ENCODE results near the gene ADAMTSL3.

ADAMTSL3 gene

GRCh38 chr15:83816124-83816883 lies 162.4 kb downstream of the ADAMTSL3 start:
- no peaks in the 10 kb centered on the region for H3K36me3 Mint-ChIP-seq
- H3K9me3 Mint-ChIP-seq = no peaks in the 10 kb centered on the region
- ATAC-seq (ENCODE audit: low read depth) = no peak
- no peak overlapping the region for H3K4me3 Mint-ChIP-seq
- no peak for DNase-seq (ENCODE audit: low spot score in 2 of 2)
- H3K27me3 Mint-ChIP-seq = peaks cover 2% of the 10 kb centered on the region
- H3K4me1 Mint-ChIP-seq = no peaks in the 10 kb centered on the region
- H3K27ac Mint-ChIP-seq = no peak overlapping the region

DNA sequence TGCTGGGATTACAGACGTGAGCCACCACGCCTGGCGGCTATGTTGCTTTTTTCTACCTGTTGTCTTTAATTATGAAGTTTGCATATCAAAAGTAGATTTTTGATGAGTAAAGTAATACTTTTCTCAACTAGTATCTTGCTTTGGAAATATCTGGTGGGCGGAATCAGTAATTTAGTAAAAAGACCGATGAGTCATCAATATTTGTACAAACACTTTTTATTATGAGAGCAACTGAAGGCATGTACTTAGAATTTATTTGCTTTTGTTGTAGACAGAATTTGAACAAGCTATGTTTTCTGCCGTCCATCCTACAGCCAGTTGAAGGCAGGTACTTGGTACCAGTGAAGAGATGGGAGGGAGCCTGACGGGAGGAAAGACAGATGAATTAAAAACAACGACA lies 164.7 kb downstream of the ADAMTSL3 start:
- H3K9me3 Mint-ChIP-seq = peaks cover 3% of the 10 kb centered on the region
- H3K4me1 Mint-ChIP-seq = no peaks in the 10 kb centered on the region
- no peaks in the 10 kb centered on the region for H3K36me3 Mint-ChIP-seq
- peaks cover 2% of the 10 kb centered on the region for H3K27me3 Mint-ChIP-seq
- DNase-seq (ENCODE audit: low spot score in 2 of 2) = no peak
- no peak for ATAC-seq (ENCODE audit: low read depth)
- no peak overlapping the region for H3K27ac Mint-ChIP-seq
- no peak overlapping the region for H3K4me3 Mint-ChIP-seq

DNA sequence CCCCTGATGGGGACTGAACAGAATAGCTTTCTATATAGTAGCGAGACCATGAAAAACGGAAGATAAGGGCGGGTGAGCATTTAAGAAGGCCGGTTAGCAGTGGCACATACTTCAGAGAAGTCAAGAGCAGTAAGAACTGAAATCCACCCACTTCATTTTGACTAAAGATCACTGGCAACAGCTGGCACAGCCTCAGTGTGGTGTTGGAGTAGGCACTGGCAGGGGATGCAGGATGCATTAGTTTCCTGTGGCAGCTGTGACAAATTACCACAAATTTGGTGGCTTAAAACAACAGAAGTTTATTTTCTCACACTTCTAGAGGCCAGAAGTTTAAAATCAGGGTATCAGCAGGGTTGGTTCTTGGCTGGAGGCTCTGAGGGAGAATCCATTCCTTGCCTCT lies 176.5 kb downstream of the ADAMTSL3 start:
- Mint-ChIP-seq H3K27ac (no peak overlapping the region), H3K36me3 (no peaks in the 10 kb centered on the region), H3K4me3 (no peak overlapping the region), H3K9me3 (peaks cover 5% of the 10 kb centered on the region), H3K27me3 (peaks cover 1% of the 10 kb centered on the region), H3K4me1 (no peaks in the 10 kb centered on the region)
- DNase-seq (ENCODE audit: low spot score in 2 of 2) (no peak), ATAC-seq (ENCODE audit: low read depth) (no peak)

DNA sequence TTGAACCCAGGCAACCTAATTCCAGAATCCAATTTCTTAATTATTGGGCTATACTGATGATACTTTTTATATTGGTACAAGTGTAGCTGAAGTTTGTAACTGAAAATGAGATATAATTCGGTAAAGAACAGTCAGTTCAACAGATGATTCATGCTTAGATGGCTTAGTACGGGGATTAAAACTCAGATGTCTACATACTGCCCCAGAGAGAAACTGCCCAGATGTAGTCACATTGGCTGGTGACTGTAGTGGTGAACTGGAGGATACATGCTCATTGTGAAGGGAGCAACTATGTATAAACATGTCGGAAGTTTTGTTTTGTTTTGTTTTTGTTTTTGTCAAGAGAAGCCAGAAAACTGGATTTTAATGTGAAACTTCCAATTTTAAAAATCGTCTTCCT lies 179.6 kb downstream of the ADAMTSL3 start:
- H3K4me3 Mint-ChIP-seq = no peak overlapping the region
- no peaks in the 10 kb centered on the region for H3K4me1 Mint-ChIP-seq
- no peak overlapping the region for H3K27ac Mint-ChIP-seq
- no peak for DNase-seq (ENCODE audit: low spot score in 2 of 2)
- no peaks in the 10 kb centered on the region for H3K36me3 Mint-ChIP-seq
- peaks cover 1% of the 10 kb centered on the region for H3K27me3 Mint-ChIP-seq
- no peak for ATAC-seq (ENCODE audit: low read depth)
- peaks cover 3% of the 10 kb centered on the region for H3K9me3 Mint-ChIP-seq

- ATAC-seq (ENCODE audit: low read depth) (no peak), DNase-seq (ENCODE audit: low spot score in 2 of 2) (no peak)
- Mint-ChIP-seq H3K27me3 (no peaks in the 10 kb centered on the region), H3K4me1 (no peaks in the 10 kb centered on the region), H3K4me3 (no peak overlapping the region), H3K27ac (no peak overlapping the region), H3K36me3 (no peaks in the 10 kb centered on the region), H3K9me3 (peaks cover 2% of the 10 kb centered on the region)
These were observed 181.6 kb downstream of the ADAMTSL3 start for GRCh38 chr15:83835479-83835878.

GRCh38 chr15:83837945-83838571 lies 184.1 kb downstream of the ADAMTSL3 start:
- Mint-ChIP-seq H3K27me3 (peaks cover 2% of the 10 kb centered on the region), H3K4me1 (no peaks in the 10 kb centered on the region), H3K36me3 (no peaks in the 10 kb centered on the region), H3K27ac (no peak overlapping the region), H3K4me3 (no peak overlapping the region), H3K9me3 (no peaks in the 10 kb centered on the region)
- DNase-seq (ENCODE audit: low spot score in 2 of 2) (no peak), ATAC-seq (ENCODE audit: low read depth) (no peak)

DNA sequence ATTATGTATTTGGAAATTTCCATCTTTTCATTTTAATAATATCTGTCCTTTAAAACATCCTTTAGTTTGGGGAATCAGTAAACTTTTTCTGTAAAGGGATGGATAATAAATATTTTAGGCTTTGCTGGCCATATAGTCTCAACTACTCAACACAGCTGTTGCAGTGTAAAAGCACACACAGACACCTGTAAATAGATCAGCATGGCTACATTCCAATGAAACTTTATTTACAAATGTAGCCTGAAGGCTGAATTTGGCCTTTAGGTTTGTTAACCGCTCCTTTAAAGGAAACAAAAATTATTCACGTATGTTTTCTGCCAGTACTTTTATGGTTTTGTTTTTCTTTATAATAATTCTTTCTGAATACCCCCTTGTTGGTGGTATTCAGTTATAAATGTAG lies 184.8 kb downstream of the ADAMTSL3 start:
- Mint-ChIP-seq H3K4me3 (no peak overlapping the region), H3K27me3 (peaks cover 2% of the 10 kb centered on the region), H3K4me1 (no peaks in the 10 kb centered on the region), H3K27ac (no peak overlapping the region), H3K9me3 (no peaks in the 10 kb centered on the region), H3K36me3 (no peaks in the 10 kb centered on the region)
- ATAC-seq (ENCODE audit: low read depth) (no peak), DNase-seq (ENCODE audit: low spot score in 2 of 2) (no peak)

DNA sequence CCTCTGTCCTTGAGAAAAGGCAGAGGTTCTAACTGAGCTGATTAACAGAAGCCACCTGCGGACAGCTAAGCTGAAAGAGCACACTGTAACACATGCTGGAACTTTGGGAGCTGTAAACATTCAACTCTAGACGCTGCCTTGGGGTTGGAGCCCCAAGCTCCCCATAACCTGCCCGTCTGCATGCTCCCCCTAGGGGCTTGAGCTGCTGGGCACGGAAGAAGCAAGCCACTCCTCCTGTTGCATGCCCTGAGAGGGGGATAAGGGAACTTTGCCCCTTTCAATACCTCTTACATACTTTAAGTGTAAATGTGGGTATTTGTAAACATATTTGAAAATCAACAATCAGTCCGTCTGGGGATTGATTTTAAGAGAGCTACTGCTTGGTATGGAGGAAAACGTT lies 188.4 kb downstream of the ADAMTSL3 start:
- peaks cover 2% of the 10 kb centered on the region for H3K27me3 Mint-ChIP-seq
- no peak overlapping the region for H3K4me3 Mint-ChIP-seq
- ATAC-seq (ENCODE audit: low read depth) (no peak), DNase-seq (ENCODE audit: low spot score in 2 of 2) (no peak)
- no peak overlapping the region for H3K27ac Mint-ChIP-seq
- no peaks in the 10 kb centered on the region for H3K4me1 Mint-ChIP-seq
- H3K36me3 Mint-ChIP-seq = no peaks in the 10 kb centered on the region
- peaks cover 1% of the 10 kb centered on the region for H3K9me3 Mint-ChIP-seq

DNA sequence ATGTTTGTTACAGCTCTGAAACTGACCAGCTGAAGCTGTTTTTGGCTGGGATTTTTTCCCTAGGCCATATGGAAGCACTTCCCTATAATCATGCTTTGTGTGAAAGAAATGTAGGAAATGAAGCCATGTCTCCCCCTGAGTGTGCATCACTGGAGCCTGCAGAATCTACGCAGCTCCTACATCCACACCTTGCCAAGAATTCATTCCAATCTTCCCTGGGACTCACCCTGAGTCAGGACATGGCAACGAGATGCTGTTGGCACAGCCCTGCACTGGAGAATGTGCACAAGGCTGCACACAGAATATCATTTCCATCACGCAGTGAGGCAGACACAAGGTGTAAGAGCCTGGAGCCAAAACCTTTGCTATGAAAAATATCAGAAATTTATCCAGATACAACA lies 189.5 kb downstream of the ADAMTSL3 start:
- Mint-ChIP-seq H3K4me3 (no peak overlapping the region), H3K4me1 (no peaks in the 10 kb centered on the region), H3K27ac (no peak overlapping the region), H3K36me3 (no peaks in the 10 kb centered on the region), H3K9me3 (peaks cover 2% of the 10 kb centered on the region), H3K27me3 (peaks cover 2% of the 10 kb centered on the region)
- ATAC-seq (ENCODE audit: low read depth) (no peak), DNase-seq (ENCODE audit: low spot score in 2 of 2) (no peak)

DNA sequence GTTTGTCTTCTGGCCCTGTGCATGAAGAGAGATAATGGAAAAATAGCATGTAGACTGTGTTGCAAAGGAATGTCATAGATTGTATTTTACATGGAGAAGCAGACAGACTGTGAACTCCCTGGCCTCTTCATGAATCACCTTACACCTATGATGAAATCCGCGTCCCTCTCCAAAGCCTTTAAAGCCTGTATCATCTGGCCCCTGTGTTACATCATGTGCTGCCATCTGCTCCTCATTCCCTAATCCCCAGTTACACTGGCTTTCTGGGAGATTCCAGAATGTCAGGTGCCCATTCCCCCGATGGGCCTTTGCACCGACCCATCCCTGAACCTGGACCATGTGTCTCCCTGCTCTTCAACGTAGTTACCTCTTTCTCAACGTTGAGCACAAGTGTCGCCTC lies 190.8 kb downstream of the ADAMTSL3 start:
- no peak overlapping the region for H3K4me3 Mint-ChIP-seq
- peaks cover 2% of the 10 kb centered on the region for H3K9me3 Mint-ChIP-seq
- no peak overlapping the region for H3K27ac Mint-ChIP-seq
- H3K27me3 Mint-ChIP-seq = peaks cover 2% of the 10 kb centered on the region
- H3K36me3 Mint-ChIP-seq = no peaks in the 10 kb centered on the region
- DNase-seq (ENCODE audit: low spot score in 2 of 2) (no peak), ATAC-seq (ENCODE audit: low read depth) (no peak)
- no peaks in the 10 kb centered on the region for H3K4me1 Mint-ChIP-seq

GRCh38 chr15:83845230-83845629 lies 191.3 kb downstream of the ADAMTSL3 start:
- Mint-ChIP-seq H3K4me3 (no peak overlapping the region), H3K4me1 (no peaks in the 10 kb centered on the region), H3K9me3 (peaks cover 2% of the 10 kb centered on the region), H3K27ac (no peak overlapping the region), H3K36me3 (no peaks in the 10 kb centered on the region), H3K27me3 (peaks cover 2% of the 10 kb centered on the region)
- ATAC-seq (ENCODE audit: low read depth) (no peak), DNase-seq (ENCODE audit: low spot score in 2 of 2) (no peak)

DNA sequence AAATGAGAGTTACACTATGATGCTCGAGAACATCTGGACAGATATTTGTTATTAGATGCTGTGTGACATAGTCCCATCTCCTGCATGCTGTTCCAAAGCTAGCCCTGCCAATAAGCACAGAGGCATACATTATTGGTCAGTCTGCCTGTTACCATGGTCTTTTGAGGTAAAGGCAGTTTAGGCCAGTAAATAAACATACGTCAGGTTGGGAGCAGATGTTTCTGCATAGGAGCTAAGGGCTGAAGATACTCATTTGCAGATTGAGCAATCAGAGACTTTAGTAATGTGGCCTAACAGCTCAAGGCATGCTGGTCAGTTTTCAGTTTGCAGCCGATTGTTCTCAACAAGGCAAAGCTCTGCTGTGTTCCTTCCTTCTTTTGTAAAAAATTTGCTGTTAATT lies 192.9 kb downstream of the ADAMTSL3 start:
- no peaks in the 10 kb centered on the region for H3K4me1 Mint-ChIP-seq
- H3K27ac Mint-ChIP-seq = no peak overlapping the region
- peaks cover 2% of the 10 kb centered on the region for H3K9me3 Mint-ChIP-seq
- no peak for DNase-seq (ENCODE audit: low spot score in 2 of 2)
- peaks cover 2% of the 10 kb centered on the region for H3K27me3 Mint-ChIP-seq
- no peak overlapping the region for H3K4me3 Mint-ChIP-seq
- no peak for ATAC-seq (ENCODE audit: low read depth)
- no peaks in the 10 kb centered on the region for H3K36me3 Mint-ChIP-seq

DNA sequence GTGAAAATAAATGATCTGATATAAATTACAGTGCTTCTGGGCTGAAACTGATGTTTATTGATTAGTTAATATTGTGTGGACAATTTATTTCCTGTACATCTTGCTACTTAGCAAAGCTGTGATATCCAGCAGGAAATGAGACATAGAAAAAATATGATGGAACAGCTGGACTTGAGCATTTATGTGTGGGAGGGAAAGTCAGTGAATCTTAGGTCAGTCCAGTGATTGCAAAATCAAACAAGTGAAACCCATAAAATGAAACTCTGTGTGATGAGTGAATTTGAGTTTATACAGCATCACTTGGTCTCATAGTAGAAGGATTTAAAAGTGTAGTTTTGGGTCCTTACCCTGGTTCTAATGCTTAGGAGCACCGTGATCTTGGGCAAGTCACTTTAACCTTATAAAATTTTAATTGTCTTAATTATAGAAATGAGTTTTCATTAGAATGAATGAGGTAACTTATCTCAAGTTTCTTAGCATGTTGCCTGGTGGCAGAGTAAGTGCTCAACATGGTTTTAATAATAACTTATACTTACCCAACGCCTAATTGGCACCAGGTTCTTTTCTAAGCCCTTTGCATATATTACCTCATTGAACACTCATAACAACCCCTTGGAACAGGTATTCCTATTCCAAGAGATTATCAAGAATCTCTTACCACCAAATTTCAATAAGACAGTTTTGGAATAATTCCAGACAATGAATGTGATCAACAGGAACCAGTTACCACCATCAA lies 194.6 kb downstream of the ADAMTSL3 start:
- Mint-ChIP-seq H3K36me3 (no peaks in the 10 kb centered on the region), H3K9me3 (peaks cover 2% of the 10 kb centered on the region), H3K4me3 (no peak overlapping the region), H3K4me1 (no peaks in the 10 kb centered on the region), H3K27ac (no peak overlapping the region), H3K27me3 (no peaks in the 10 kb centered on the region)
- no peak for ATAC-seq (ENCODE audit: low read depth)
- no peak for DNase-seq (ENCODE audit: low spot score in 2 of 2)

- DNase-seq (ENCODE audit: low spot score in 2 of 2) (no peak), ATAC-seq (ENCODE audit: low read depth) (no peak)
- Mint-ChIP-seq H3K27ac (no peak overlapping the region), H3K4me3 (no peak overlapping the region), H3K27me3 (no peaks in the 10 kb centered on the region), H3K4me1 (no peaks in the 10 kb centered on the region), H3K36me3 (no peaks in the 10 kb centered on the region), H3K9me3 (peaks cover 2% of the 10 kb centered on the region)
These were observed 196.1 kb downstream of the ADAMTSL3 start for GRCh38 chr15:83850015-83850414.
